Natural killer cell (primary cell): ENCODE results near the gene BMP6. TPM values are rescaled to one million over a fixed set of nuclear protein-coding genes. Genes with fewer than 3 reads are reported as not detected.
A peak's percentile ranks its signal among the peaks of the same experiment; 100 is the strongest.

Experiments
- ATAC-seq, 3 donors: fragments of 150-1000 bp in 2 of 3; fragments of 200-7000 bp in 1 of 3; cut with Tn5 transposase; 1 replicate in 1 of 3; 2 replicates in 2 of 3; pipeline ENCODE4 v1.10.0; 2021; ENCODE audit warnings: mild to moderate bottlenecking in 2 of 3, moderate library complexity in 2 of 3
- DNase-seq, 2 donors: peaks; one replicate each; pipeline versions ENCODE4 v3.0.0 to v3.0.0-alpha.2; 2013 to 2021; ENCODE audit warnings: mixed read lengths in 1 of 2
- H3K27ac ChIP-seq: one replicate; pipeline ENCODE4 v1.5.1; 2013; ENCODE audit warnings: mild to moderate bottlenecking, low read length
- H3K27me3 ChIP-seq: one replicate; pipeline ENCODE4 v1.6.1; 2013; ENCODE audit warnings: low read length; ENCODE audit not compliant: control insufficient read depth, insufficient read depth
- H3K36me3 ChIP-seq: one replicate; pipeline ENCODE4 v1.6.1; 2013; ENCODE audit warnings: low read length; ENCODE audit not compliant: control insufficient read depth, insufficient read depth
- H3K4me1 ChIP-seq: one replicate; pipeline ENCODE4 v1.6.1; 2013; ENCODE audit warnings: low read length; ENCODE audit not compliant: control insufficient read depth, insufficient read depth
- H3K4me3 ChIP-seq: one replicate; pipeline ENCODE4 v1.5.1; 2013; ENCODE audit warnings: low read length
- H3K9me3 ChIP-seq: one replicate; pipeline ENCODE4 v1.6.1; 2013; ENCODE audit warnings: low read length; ENCODE audit not compliant: control insufficient read depth, insufficient read depth
- H3K27ac Mint-ChIP-seq, 2 donors: one replicate each; pipeline ENCODE4 v1.8.0; 2022; ENCODE audit warnings: mild to moderate bottlenecking in 2 of 2, mixed read lengths in 2 of 2, moderate library complexity in 1 of 2
- H3K27me3 Mint-ChIP-seq, 2 donors: one replicate each; pipeline ENCODE4 v1.8.0; 2022; ENCODE audit warnings: low read depth in 2 of 2, mixed read lengths in 2 of 2
- H3K36me3 Mint-ChIP-seq: one replicate; pipeline ENCODE4 v1.8.0; 2022; ENCODE audit warnings: mixed read lengths
- H3K4me1 Mint-ChIP-seq, 2 donors: one replicate each; pipeline ENCODE4 v1.8.0; 2022; ENCODE audit warnings: mixed read lengths in 2 of 2
- H3K4me3 Mint-ChIP-seq: one replicate; pipeline ENCODE4 v1.8.0; 2022; ENCODE audit warnings: mild to moderate bottlenecking, moderate library complexity, mixed read lengths
- H3K9me3 Mint-ChIP-seq, 2 donors: one replicate each; pipeline ENCODE4 v1.8.0; 2022; ENCODE audit warnings: mixed read lengths in 2 of 2
- CTCF ChIP-seq: fragments of 200-600 bp; IDR thresholded peaks from one replicate; pipeline ENCODE4 v1.8.0; 2022; ENCODE audit warnings: antibody characterized with exemption
- WGBS: methylation state at CpG from one replicate; pipeline ENCODE4 v1.1.7; 2013; ENCODE audit warnings: missing lambda C conversion rate; ENCODE audit not compliant: insufficient coverage; 5-methylcytosine and 5-hydroxymethylcytosine counted together
- intact Hi-C: fragments of 100-400 bp; cut with micrococcal nuclease; formaldehyde crosslinking; loops from one replicate; pipeline ENCODE4 v1.14.2; 2022
- total RNA-seq, 4 donors: library from RNA; stranded (reverse); fragments of 120-200 nt in 1 of 4; gene quantifications; one replicate each; pipeline versions ENCODE4 v1.2.3 to v1.2.4, GENCODE V29; 2013 to 2022

The BMP6 gene
- total RNA-seq, 3 donors from 2014 or later (not counting 1 experiment from before 2014, with no cell fraction given), result 0.25 to 2.6 (median 0.73) TPM

GRCh38 chr6:7909323-7910276, 183.7 kb downstream of the BMP6 start:
- peak overlapping the region in 1 of 2 donors; percentile 43 for H3K27ac Mint-ChIP-seq
- no peaks in the 10 kb centered on the region for H3K27me3 Mint-ChIP-seq
- H3K36me3 Mint-ChIP-seq, result no peaks in the 10 kb centered on the region
- peaks cover 0 to 19% of the 10 kb centered on the region in 2 donors for H3K4me1 Mint-ChIP-seq
- no peaks in the 10 kb centered on the region for H3K36me3 ChIP-seq
- DNase-seq (peak; percentile 25 to 41), ATAC-seq (peak; percentile 13 to 44 (median 34))
- no peak for TF ChIP-seq CTCF
- H3K9me3 Mint-ChIP-seq, result no peaks in the 10 kb centered on the region
- peak overlapping the region; percentile 45 for H3K4me3 ChIP-seq
- intact Hi-C loops, result no loop called here
- peaks cover 13% of the 10 kb centered on the region for H3K4me1 ChIP-seq
- no peaks in the 10 kb centered on the region for H3K9me3 ChIP-seq
- no peak overlapping the region for H3K27ac ChIP-seq
- H3K27me3 ChIP-seq, result no peaks in the 10 kb centered on the region
- 4% methylated on average over 66 of the region's 66 CpGs for WGBS
- H3K4me3 Mint-ChIP-seq, result peak overlapping the region; percentile 79

DNA sequence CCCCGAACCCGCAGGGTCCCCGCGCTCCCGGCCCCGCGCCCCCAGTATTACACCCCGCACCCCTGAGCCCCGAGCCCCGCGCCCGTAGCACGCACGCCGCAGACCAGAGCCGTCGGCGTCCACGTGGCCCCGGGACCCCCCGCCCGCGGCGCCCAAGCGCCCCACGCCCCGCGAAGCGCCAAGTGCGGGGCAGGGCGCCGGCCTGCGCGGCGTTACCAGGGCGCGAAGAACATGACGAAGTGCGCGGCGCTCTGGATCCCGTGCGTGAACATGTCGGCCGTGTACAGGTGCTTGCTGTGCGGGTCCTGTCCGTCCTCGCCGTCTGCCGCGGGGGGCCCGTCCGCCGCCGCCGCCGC, 184.4 kb downstream of the BMP6 start:
- DNase-seq (no peak), ATAC-seq (peak; percentile 37 to 48 (median 43))
- TF ChIP-seq CTCF, result no peak
- no peaks in the 10 kb centered on the region for H3K27me3 Mint-ChIP-seq
- intact Hi-C loops, result no loop called here
- H3K27ac ChIP-seq, result no peak overlapping the region
- WGBS, result 0% methylated on average over 57 of the region's 57 CpGs
- no peak overlapping the region for H3K4me3 Mint-ChIP-seq
- no peaks in the 10 kb centered on the region for H3K36me3 Mint-ChIP-seq
- H3K4me1 Mint-ChIP-seq, result peaks cover 0 to 15% of the 10 kb centered on the region in 2 donors
- no peaks in the 10 kb centered on the region for H3K9me3 Mint-ChIP-seq
- H3K9me3 ChIP-seq, result no peaks in the 10 kb centered on the region
- H3K27me3 ChIP-seq, result no peaks in the 10 kb centered on the region
- no peaks in the 10 kb centered on the region for H3K36me3 ChIP-seq
- peak overlapping the region; percentile 45 for H3K4me3 ChIP-seq
- no peak overlapping the region for H3K27ac Mint-ChIP-seq
- peaks cover 13% of the 10 kb centered on the region for H3K4me1 ChIP-seq

- WGBS, result 2% methylated on average over 75 of the region's 75 CpGs
- peaks cover 13% of the 10 kb centered on the region for H3K4me1 ChIP-seq
Measured at GRCh38 chr6:7910654-7911344, 184.9 kb downstream of the BMP6 start, which contains the start of gene TXNDC5. TXNDC5 (minus strand) TSS chr6:7910788; CDS start chr6:7910776, 12 bp downstream.

More at GRCh38 chr6:7910654-7911344, 184.9 kb downstream of the BMP6 start, which contains the start of gene TXNDC5:
- ATAC-seq, result peak; percentile 86 to 89 (median 87)
- TF ChIP-seq CTCF, result no peak
- Mint-ChIP-seq H3K36me3 (no peaks in the 10 kb centered on the region), H3K9me3 (no peaks in the 10 kb centered on the region), H3K4me1 (peaks cover 0 to 14% of the 10 kb centered on the region in 2 donors), H3K27me3 (no peaks in the 10 kb centered on the region), H3K4me3 (peak within 1 kb of the TSS; percentile 79), H3K27ac (peak within 1 kb of the TSS in 1 of 2 donors; percentile 43)
- H3K9me3 ChIP-seq, result no peaks in the 10 kb centered on the region
- intact Hi-C loops, result no loop called here
- no peaks in the 10 kb centered on the region for H3K27me3 ChIP-seq
- peak within 1 kb of the TSS; percentile 48 for H3K4me3 ChIP-seq
- DNase-seq, result peak; percentile 54 to 74
- H3K27ac ChIP-seq, result peak within 1 kb of the TSS; percentile 22
- H3K36me3 ChIP-seq, result no peaks in the 10 kb centered on the region
